GM21367 (cell line): Measurements from ENCODE around the gene HORMAD2.

ENCODE experiments used
- ATAC-seq: cut with Tn5 transposase; IDR thresholded peaks from one replicate; pipeline ENCODE4 v1.9.1; 2021; ENCODE audit not compliant: unreplicated experiment

The HORMAD2 gene

GRCh38 chr22:30161051-30161469, 80.8 kb downstream of the HORMAD2 start:
- ATAC-seq, result no peak

- ATAC-seq, result no peak
Observed at GRCh38 chr22:30167296-30167695, 87.0 kb downstream of the HORMAD2 start.

GRCh38 chr22:30167734-30168133, 87.5 kb downstream of the HORMAD2 start:
- no peak for ATAC-seq

DNA sequence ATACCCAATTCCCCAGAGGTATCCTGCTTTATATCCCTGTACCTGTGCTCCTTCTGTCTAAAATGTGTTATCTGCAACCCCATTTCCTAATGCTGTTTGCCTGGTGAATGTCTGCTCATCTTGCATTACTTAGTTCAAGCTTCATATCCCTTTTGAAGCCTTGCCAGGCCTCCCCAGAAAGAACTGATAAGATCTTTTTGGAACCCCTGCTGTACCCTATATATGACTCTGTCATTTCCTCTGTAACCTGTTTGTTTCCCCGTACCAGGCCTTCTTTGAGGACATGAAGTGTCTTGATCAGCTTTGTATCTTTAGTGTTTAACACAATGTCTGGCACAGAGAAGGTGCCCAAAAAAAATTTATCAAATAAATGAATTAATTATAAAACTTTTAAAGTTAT, 88.7 kb downstream of the HORMAD2 start:
- no peak for ATAC-seq

DNA sequence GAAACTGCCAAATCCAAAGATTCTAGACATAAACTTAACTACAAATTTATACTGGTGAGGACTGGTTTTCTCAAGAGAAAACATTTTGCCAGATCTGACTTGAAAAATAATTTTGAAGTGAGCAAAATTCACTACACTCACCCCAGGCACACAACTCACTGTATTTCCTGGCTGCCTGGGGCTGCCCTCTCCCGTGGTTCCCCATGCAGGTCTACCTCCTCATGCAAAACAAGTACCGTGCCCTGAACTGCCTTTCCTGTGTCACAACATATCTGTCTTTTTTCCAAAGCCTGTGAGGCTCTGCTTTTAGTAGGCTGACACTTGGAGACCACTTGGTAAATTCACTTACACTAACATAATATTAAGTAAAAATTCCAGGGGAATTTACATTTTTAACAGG, 89.9 kb downstream of the HORMAD2 start:
- ATAC-seq, result no peak

DNA sequence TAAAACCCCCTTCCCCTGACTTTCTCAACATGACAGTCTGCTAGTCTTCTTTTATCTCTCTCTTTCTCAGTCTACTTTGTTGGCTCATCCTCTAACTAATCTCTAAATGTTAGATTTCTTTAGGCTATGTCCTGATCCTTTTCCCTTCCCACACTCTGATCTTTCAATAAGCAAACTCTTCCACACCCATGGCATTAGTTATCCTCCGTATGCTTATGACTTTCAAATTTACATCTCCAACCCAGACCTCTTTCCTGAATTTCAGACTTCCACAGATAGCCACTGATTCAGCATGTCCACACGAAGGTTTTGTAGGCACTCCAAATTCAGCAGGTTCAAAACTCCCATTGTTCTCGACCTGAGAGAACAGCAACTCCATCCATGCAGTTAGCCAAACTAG, 90.7 kb downstream of the HORMAD2 start:
- ATAC-seq, result no peak

DNA sequence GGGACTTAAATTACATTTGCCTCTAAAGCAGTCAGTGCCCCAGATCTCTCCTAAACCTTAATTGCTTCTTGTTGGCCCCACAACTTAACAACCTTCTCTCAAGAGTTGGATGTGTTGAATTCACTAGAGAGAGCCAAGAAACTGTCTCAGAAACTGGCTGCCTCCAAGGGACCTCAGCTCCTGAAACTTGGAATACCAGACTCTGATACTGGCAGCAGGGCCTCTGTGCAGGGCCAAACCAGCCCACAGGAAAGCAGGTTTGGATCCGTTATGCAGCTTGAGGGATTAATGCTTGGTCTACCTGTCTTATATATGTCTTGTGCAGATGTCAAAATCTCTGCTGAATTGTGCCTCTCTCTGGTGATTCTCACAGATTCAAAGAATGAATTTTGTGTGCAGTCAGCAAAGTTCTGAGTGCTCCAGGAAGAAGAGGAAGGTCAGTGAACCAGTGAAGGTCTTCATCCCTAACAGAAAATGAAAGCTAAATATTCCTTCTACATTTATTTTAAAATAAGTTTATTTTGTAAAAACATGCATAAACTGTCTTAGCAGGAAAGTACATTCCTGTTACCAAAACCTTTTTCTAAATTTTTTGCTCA, 95.5 kb downstream of the HORMAD2 start:
- no peak for ATAC-seq

DNA sequence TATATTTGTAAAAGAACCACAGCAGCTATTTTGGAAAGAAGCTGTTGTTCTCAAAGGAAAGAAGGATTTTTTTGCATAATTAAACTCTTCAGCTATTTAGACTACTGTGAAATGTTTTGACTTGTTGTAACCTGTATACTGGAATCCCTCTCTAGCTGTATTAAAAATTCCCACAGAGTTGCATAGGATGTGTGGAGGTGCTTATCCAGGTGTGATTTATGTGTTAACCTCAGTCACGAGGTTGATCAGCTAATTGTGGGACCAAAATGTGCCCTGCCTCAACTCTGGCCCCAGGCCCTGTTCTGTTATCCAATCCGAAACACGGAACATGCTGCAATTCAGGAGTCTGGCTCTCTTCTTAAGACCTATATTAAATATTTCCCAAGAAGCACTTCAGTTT, 96.2 kb downstream of the HORMAD2 start:
- ATAC-seq, result no peak

DNA sequence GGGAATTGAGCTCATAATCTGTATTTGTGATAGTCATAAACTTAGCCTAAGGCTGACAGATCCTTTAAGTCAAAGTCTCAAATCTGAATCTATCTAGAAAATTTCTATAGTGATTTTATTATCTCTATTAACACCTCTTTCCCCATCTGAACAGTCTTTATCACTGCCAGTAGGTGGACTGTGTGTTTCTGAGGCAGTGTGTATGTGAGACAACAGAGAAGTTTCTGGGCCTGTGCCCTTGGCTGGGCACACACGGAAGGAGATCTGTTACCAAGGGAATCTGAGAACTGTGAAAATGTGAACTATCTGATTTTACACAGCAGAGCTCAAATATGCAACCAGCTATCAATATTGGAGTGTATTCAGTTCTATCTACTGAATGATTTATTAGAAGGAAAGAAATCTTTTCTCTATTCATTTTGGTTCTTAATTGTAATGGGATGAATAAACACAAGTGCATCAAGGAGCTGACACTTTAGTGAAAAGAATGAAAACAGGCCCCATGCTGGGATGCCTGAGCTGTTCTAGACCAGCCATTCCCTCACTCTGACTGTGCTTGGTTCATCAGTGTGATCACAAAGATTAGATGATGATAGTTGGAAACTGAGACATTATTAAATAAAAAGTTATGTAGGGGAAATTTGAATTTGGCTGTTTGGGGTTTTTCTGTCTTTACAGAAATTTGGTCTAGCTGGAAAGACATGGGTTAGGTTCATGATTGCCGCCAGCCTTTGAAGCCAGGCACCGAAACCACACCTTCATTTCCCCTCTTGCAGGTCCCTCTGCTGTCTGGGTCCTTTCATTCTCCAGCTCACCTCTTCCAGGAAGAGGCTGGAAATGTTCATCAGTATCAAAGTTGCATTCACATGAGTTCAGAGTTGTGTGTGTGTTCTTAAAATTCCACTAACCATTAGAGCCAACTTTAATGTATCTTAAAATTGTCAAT, 98.2 kb downstream of the HORMAD2 start:
- ATAC-seq, result no peak

DNA sequence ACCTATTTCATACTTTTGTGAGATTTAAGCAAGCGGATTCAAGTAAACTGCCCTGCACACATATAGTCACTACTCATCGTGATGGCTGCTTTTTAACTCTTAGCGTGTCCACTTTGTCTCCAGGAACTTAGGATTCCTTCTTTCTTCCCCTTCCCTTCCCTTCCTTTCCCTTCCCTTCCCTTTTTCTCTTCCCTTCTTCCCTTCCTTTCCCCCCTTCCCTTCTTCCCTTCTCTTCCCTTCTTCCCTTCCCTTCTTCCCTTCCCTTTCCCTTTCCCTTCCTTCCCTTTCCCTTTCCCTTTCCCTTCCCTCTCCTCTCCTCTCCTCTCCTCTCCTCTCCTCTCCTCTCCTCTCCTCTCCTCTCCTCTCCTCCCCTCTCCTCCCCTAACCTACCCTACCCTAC, 100.4 kb downstream of the HORMAD2 start:
- ATAC-seq, result no peak

GRCh38 chr22:30181459-30182349, 101.4 kb downstream of the HORMAD2 start:
- ATAC-seq, result no peak

GRCh38 chr22:30182350-30182745, 102.1 kb downstream of the HORMAD2 start:
- ATAC-seq, result no peak

- no peak for ATAC-seq
Observed at GRCh38 chr22:30182815-30183214, 102.6 kb downstream of the HORMAD2 start.

DNA sequence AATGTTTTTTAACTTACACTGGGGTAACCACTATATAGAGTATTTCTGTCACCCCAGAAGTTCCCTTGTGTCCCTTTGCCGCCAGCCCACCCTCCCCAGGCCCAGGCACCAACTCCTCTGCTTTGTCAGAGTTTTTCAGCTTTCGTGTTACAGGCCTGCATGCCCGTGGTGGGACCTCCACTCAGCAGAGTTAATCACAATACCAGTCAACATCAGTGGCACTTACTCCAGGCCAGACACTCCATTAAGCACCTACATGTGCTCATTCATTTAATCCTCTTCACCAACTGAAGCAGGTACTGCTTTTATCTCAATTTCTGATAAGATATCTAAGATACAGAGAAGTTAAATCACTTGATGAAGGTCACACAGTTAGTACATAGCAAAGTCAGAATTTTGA, 103.0 kb downstream of the HORMAD2 start:
- ATAC-seq, result no peak

- no peak for ATAC-seq
Observed at GRCh38 chr22:30183861-30184278, 103.6 kb downstream of the HORMAD2 start.

GRCh38 chr22:30185129-30185528, 104.9 kb downstream of the HORMAD2 start:
- ATAC-seq, result no peak

DNA sequence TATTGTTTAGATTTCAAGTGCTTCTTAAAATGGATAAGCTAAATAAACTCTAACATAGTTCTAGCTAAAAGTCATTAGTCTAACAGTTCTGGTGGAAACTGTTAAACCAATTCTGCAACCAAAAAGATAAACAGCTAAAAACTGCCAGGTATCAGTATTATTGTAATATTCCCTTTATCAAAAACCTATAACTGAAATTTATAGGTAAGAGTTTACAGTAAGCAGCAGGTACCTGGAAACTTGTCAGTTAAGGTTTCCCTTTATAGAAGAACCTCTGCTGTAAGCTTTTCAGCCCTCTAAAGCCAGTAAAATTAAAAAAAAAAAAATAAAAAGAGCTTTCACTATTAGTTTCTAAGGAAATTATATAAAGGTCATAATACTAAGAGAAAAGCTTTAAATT, 105.3 kb downstream of the HORMAD2 start:
- ATAC-seq, result no peak

DNA sequence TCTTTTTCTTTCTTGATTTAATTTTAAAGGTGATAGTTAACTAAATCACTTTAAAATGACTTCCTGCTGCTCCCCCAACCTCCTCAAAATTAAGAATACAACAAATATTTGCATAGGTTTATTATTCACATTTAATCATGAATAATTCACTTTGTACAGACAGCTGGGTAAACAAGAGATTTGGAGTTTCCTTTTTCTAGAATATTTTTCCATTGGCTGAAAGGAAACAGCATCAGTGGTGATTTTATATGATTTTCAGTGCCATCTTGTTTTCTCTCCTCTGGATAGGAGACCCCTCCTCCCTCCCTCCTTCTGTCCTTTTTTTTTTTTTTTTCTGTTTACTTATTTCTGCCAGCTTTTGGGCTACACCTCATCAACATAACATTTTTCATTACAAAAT, 105.8 kb downstream of the HORMAD2 start:
- ATAC-seq, result no peak

GRCh38 chr22:30186510-30186909, 106.2 kb downstream of the HORMAD2 start:
- ATAC-seq, result no peak

GRCh38 chr22:30187094-30187493, 106.8 kb downstream of the HORMAD2 start:
- no peak for ATAC-seq
